Thymus (tissue), 11 donors: ENCODE results near the gene MBD4. TPM values are rescaled to one million over a fixed set of nuclear protein-coding genes. Genes with fewer than 3 reads are reported as not detected.
"Not testable (repeated sequence)": the region's sequence is repeated elsewhere in the genome, so short reads cannot be mapped to it uniquely, and the experiment has no call there.

ENCODE experiments used
- DNase-seq, 9 donors: peaks; one replicate each; pipeline ENCODE4 v3.0.0-alpha.2; 2013; ENCODE audit warnings: low spot score in 9 of 9, low read depth in 6 of 9, missing footprints in 1 of 9
- H3K27ac ChIP-seq, 2 donors: one replicate each; pipeline ENCODE4 v1.5.1; 2013; ENCODE audit warnings: control low read depth in 1 of 2, low read depth in 1 of 2, low read length in 1 of 2, mild to moderate bottlenecking in 1 of 2, moderate library complexity in 1 of 2
- H3K27me3 ChIP-seq, 2 donors: one replicate each; pipeline ENCODE4 v1.5.1; 2013; ENCODE audit warnings: low read length in 1 of 2; ENCODE audit not compliant: control insufficient read depth in 2 of 2, insufficient read depth in 1 of 2
- H3K36me3 ChIP-seq, 2 donors: one replicate each; pipeline ENCODE4 v1.5.1; 2013; ENCODE audit warnings: low read length in 1 of 2, mild to moderate bottlenecking in 1 of 2, moderate library complexity in 1 of 2; ENCODE audit not compliant: control insufficient read depth in 2 of 2, insufficient read depth in 2 of 2
- H3K4me1 ChIP-seq, 2 donors: one replicate each; pipeline ENCODE4 v1.5.1; 2013; ENCODE audit warnings: low read length in 2 of 2; ENCODE audit not compliant: control insufficient read depth in 2 of 2, insufficient read depth in 2 of 2
- H3K4me3 ChIP-seq, 2 donors: one replicate each; pipeline ENCODE4 v1.5.1; 2013; ENCODE audit warnings: low read length in 2 of 2, control low read depth in 1 of 2, mild to moderate bottlenecking in 1 of 2
- H3K9me3 ChIP-seq, 2 donors: one replicate each; pipeline ENCODE4 v1.5.1; 2013; ENCODE audit warnings: low read length in 1 of 2, mild to moderate bottlenecking in 1 of 2; ENCODE audit not compliant: control insufficient read depth in 2 of 2, insufficient read depth in 1 of 2
- WGBS: extraction: QIAGEN DNeasy Blood & Tissue Kit; methylation state at CpG from one replicate; pipeline ENCODE4 v1.1.7; 2013; 5-methylcytosine and 5-hydroxymethylcytosine counted together
- polyA plus RNA-seq: library from polyadenylated mRNA; stranded (reverse); fragments of 200-250 nt; gene quantifications from one replicate; pipeline ENCODE4 v1.2.3, GENCODE V29; 2013
- total RNA-seq: library from RNA; stranded (reverse); fragments of 120-200 nt; gene quantifications from one replicate; pipeline ENCODE4 v1.2.4, GENCODE V29; 2013
- donor health status: healthy.

MBD4 gene
- total and polyA plus RNA-seq, 2 donors = 28.8 to 48.4 TPM

- no peak overlapping the region for H3K4me3 ChIP-seq
- H3K4me1 ChIP-seq = peaks cover 11 to 20% of the 10 kb centered on the region in 2 donors
- H3K36me3 ChIP-seq = peaks cover 0 to under 1% of the 10 kb centered on the region in 2 donors
- 95% methylated on average over 7 of the region's 7 CpGs for WGBS
- DNase-seq = no peak
- H3K9me3 ChIP-seq = no peaks in the 10 kb centered on the region
- H3K27ac ChIP-seq = no peak overlapping the region
- no peaks in the 10 kb centered on the region for H3K27me3 ChIP-seq
These were observed 37.5 kb downstream of the MBD4 start for GRCh38 chr3:129402210-129402609.

DNA sequence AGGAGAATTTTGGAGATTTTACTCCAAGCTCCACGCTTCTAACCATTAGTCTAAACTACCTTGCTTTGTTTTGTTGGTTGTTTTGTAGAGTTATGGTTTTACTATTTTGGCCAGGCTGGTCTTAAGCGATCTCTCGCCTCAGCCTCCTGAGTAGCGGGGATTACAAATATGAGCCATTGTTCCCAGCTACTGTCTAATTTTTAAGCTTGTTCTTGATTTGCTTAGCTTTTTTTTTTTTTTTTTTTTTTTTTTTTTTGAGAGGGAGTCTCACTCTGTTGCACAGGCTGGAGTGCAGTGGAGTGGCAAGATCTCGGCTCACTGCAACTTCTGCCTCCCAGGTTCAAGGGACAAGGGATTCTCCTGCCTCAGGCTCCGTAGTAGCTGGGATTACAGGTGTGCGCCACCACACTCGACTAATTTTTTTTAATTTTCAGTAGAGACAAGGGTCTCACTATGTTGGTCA lies 39.8 kb downstream of the MBD4 start:
- Histone ChIP-seq H3K27ac (peak overlapping the region; percentile 3 to 15), H3K9me3 (no peaks in the 10 kb centered on the region), H3K36me3 (peaks cover 14 to 16% of the 10 kb centered on the region in 2 donors), H3K4me3 (peak overlapping the region; percentile 66 to 75), H3K27me3 (no peaks in the 10 kb centered on the region), H3K4me1 (peaks cover 11 to 20% of the 10 kb centered on the region in 2 donors)
- 73% methylated on average over 8 of the region's 8 CpGs for WGBS
- DNase-seq = no peak

GRCh38 chr3:129399145-129399894 lies 40.4 kb downstream of the MBD4 start:
- no peaks in the 10 kb centered on the region for H3K27me3 ChIP-seq
- H3K27ac ChIP-seq = peak overlapping the region; percentile 11 to 72
- no peaks in the 10 kb centered on the region for H3K9me3 ChIP-seq
- peak overlapping the region; percentile 66 to 75 for H3K4me3 ChIP-seq
- peak; percentile 79 to 97 (median 90) for DNase-seq
- WGBS = under 1% methylated on average over 25 of the region's 25 CpGs
- H3K4me1 ChIP-seq = peaks cover 11 to 20% of the 10 kb centered on the region in 2 donors
- H3K36me3 ChIP-seq = peaks cover 14 to 22% of the 10 kb centered on the region in 2 donors

- no peaks in the 10 kb centered on the region for H3K9me3 ChIP-seq
- peak in 2 of 9 donors; percentile 8 to 27 for DNase-seq
- H3K27me3 ChIP-seq = no peaks in the 10 kb centered on the region
- peak overlapping the region; percentile 66 to 75 for H3K4me3 ChIP-seq
- 3% methylated on average over 18 of the region's 18 CpGs for WGBS
- peaks cover 11 to 20% of the 10 kb centered on the region in 2 donors for H3K4me1 ChIP-seq
- peaks cover 14 to 24% of the 10 kb centered on the region in 2 donors for H3K36me3 ChIP-seq
- peak overlapping the region; percentile 40 for H3K27ac ChIP-seq
These were observed 41.0 kb downstream of the MBD4 start for GRCh38 chr3:129398803-129399144.

DNA sequence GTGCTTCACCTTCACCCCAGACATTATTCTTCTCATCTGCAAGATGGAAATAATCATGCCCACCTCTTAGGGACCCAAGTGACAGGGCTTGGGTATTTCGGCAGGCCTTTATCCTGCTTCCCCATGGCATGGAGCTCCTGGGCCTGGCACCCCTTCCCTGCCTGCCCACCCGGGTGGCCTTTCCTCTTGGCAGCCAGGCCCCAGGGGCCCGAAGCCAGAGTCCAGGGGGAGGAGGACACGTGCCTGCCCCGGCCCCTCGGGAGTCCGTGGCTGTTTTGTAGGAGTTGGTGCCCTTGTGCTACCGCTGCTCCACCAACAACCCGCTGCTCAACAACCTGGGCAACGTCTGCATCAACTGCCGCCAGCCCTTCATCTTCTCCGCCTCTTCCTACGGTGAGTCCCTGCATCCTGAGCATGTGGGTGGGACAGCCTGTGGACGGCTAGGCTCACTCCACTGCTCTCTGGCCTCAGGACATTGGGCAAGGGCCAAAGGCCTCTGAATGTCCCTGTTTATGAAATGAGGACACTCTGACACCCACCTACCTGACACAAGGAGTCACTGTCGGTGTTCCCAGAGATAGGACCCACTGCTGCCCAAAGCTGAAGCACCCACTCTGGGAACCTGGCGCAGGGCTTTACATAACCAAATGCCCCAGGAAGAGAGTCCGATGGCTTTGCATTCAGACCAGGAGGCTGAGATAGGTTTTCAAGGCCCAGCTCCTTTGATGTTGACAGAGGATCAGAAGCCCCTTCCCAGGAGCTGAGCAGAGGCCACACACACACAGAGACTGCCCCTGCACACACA lies 45.8 kb downstream of the MBD4 start:
- H3K4me3 ChIP-seq, H3K9me3 ChIP-seq, H3K27ac ChIP-seq, H3K27me3 ChIP-seq, DNase-seq: not testable (repeated sequence)
- WGBS = 98% methylated on average over 11 of the region's 17 CpGs
- Histone ChIP-seq H3K4me1 (peaks cover 11 to 15% of the 10 kb centered on the region in 2 donors), H3K36me3 (peaks cover 43 to 64% of the 10 kb centered on the region in 2 donors)

DNA sequence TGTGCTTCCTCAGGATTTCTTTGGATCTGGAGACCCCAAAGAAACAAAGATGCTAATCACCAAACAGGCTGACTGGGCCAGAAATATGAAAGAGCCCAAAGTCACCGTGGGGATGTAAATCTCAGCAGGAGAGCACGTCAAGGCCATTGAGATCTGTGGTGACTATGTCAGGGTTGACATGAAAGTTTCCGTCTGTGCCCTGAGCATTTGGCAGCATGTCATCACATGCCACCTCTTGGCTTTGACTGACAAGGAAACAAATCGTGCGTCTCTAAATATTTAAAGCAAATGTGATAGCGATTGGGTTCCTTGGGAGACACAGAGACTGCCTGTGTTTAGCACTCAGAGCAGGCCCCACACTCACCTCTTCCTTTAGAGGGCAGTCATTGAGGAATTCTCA lies 46.5 kb downstream of the MBD4 start:
- no peak overlapping the region for H3K27ac ChIP-seq

GRCh38 chr3:129392106-129392887 lies 47.5 kb downstream of the MBD4 start:
- not testable (repeated sequence) for DNase-seq, H3K27me3 ChIP-seq, H3K27ac ChIP-seq, H3K4me1 ChIP-seq, H3K4me3 ChIP-seq, H3K9me3 ChIP-seq
- H3K36me3 ChIP-seq = peaks cover 52 to 68% of the 10 kb centered on the region in 2 donors
- WGBS = 97% methylated on average over 8 of the region's 8 CpGs

More for the DNA sequence above, 46.5 kb downstream of the MBD4 start:
- Histone ChIP-seq H3K4me1 (peaks cover 6 to 10% of the 10 kb centered on the region in 2 donors), H3K27me3 (no peaks in the 10 kb centered on the region), H3K36me3 (peaks cover 43 to 68% of the 10 kb centered on the region in 2 donors), H3K4me3 (no peak overlapping the region), H3K9me3 (no peaks in the 10 kb centered on the region)
- WGBS = 95% methylated on average over 6 of the region's 6 CpGs
- DNase-seq = no peak

GRCh38 chr3:129391583-129391982 lies 48.2 kb downstream of the MBD4 start:
- H3K4me3 ChIP-seq, H3K4me1 ChIP-seq, H3K9me3 ChIP-seq, DNase-seq, H3K27me3 ChIP-seq, H3K27ac ChIP-seq: not testable (repeated sequence)
- peaks cover 52 to 66% of the 10 kb centered on the region in 2 donors for H3K36me3 ChIP-seq
- 98% methylated on average over 4 of the region's 4 CpGs for WGBS
